HG02938 (cell line): ENCODE data around the gene RPTOR.

ENCODE experiments used
- ATAC-seq: cut with Tn5 transposase; IDR thresholded peaks from one replicate; pipeline ENCODE4 v1.9.1; 2021; ENCODE audit warnings: mild to moderate bottlenecking, moderate library complexity; ENCODE audit not compliant: unreplicated experiment

Gene RPTOR

DNA sequence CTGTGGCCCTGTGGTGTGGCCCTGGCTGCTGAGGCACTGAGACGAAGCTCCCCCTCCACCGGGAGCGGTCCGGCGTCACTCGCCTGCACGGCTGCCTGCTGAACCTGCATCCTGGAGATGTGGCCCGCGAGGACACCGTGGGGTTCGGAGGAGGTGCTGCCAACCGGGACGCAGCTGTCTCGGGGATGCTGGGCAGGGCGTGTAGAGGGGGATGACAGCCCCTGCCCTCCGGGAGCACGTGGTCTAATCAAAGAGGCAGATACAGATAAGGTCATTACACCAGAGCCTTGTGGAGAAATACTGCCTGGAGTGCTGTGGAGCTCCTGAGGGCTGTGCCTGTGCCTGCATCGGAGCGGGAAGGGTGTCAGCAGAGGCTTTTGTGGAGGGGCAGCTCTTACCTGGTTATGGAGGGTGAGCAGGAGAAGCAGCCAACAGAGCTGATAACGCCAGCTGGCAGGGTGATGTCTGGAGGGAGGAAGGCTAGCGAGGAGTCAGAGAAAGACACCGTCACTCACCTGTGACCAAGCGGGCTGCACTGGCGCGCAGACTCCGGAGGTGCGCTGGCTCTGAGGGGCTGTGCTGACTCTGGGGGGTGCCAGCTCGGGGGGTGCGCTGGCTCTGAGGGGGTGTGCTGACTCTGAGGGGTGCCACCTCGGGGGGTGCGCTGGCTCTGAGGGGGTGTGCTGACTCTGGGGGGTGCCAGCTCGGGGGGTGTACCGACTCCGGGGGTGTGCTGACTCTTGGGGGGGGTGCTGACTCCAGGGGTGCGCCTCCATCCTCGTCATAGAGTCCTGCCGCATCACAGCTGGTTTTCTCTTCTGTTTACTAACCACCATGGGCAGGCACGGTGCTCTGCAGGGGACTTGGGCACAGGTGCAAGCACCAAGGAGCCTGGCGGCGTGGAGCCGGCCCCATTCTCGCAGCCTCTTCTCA lies 342.3 kb downstream of the RPTOR start:
- ATAC-seq, result no peak

GRCh38 chr17:80887639-80888175 lies 343.1 kb downstream of the RPTOR start:
- ATAC-seq, result no peak

GRCh38 chr17:80888276-80889160 lies 343.9 kb downstream of the RPTOR start:
- ATAC-seq, result no peak

GRCh38 chr17:80889231-80890195 lies 344.9 kb downstream of the RPTOR start:
- ATAC-seq, result no peak

DNA sequence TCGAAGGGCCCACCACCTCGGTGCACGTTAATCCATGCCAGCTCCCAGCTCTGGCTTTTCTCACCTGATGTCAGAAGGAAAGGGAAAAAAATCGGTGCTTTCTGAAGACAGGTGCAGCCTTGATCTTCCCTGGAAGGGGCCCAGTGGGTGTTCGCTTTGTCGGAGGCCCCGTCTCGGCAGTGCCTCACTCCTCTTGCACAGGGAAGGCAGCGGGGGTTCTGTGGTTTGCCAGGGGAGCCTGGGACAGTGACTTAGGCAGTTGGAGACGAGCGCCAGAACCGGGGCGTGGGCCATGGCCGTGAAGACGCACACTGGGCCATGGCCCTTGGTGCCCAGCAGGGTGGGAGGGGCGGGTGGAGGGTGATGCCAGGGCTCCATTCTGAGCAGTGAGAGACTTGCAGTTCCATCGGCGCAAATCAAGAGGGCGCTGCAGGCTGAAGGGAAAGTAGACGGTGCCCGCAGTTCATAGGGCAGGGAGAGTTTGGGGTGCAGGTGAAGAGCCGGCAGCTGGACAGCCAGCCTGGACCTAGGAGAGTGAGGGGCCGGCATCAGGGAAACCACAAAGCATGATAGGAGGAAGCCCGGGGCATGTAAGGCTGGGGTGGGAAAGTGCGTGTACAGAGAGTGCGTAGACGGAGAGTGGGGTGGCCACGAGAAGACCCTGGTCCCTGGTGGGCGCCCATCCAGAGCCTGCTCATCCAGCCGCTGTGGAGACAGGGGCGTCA lies 345.7 kb downstream of the RPTOR start:
- no peak for ATAC-seq

DNA sequence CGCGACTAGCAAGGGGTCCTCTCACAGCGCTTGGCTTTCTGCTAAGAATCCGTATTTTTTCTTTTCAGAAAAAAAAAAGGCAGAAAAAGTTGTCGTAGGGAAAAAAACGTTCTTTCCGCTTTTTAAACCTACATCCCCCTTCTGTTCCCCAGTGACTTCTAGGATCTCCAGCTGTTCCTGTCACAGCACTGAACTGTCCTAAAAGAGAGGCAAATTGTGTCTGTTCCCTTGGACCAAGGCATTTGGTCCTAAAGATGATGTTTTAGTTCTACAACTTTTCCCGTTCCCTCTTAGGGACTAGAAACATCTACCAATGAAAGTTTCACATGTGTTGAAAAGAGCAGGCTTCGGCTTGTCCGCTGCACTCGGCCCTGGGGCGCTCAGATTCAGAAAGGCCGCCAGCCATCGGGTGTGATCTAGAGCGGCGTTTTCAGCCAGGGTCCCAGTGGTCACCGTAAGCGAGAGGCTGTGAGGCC lies 346.3 kb downstream of the RPTOR start:
- ATAC-seq, result no peak

GRCh38 chr17:80891397-80892018 lies 346.9 kb downstream of the RPTOR start:
- peak; percentile 22 for ATAC-seq

DNA sequence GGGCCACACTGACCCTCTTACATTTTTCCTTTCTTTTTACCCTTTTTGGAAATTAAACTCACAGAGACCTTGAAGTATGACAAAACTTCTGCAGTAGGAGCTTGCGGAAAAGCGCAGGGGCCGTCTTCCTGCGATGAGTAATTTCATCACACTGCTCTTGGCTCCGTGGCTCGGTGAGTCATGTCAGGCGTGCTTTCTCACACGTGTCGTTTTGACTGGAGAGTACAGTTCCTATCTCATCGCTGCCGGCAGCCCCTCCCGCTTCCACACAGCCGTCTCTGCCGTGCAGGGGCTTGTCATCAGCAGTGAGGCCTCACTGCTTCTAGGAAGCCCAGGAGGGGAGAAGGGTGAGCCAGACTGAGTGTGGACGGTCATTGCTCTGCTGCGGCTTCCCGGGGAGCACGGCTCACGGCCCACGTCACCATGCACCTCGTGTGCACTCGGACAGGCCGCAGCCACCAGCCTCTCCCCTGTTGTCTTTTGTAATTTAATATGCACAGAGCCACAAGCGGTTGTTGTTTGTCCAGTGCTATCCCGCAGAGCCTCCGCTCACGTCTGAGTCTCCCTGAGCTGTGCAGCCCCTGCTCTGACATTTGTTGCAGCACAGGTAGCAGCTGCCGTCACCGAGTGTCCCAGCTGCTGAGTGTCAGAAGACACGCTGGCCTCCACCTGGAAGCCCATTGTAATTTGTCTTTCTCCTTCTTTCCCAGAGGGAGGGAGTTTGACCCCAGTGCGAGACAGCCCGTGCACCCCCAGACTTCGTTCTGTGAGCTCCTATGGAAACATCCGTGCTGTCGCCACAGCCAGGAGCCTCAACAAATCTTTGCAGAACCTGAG lies 347.6 kb downstream of the RPTOR start:
- ATAC-seq, result peak; percentile 77

GRCh38 chr17:80892900-80893603 lies 348.4 kb downstream of the RPTOR start:
- ATAC-seq, result no peak

- no peak for ATAC-seq
These were observed 349.2 kb downstream of the RPTOR start for GRCh38 chr17:80893604-80894438.

- no peak for ATAC-seq
These were observed 349.7 kb downstream of the RPTOR start for GRCh38 chr17:80894439-80894721.

GRCh38 chr17:80894726-80895125 lies 350.1 kb downstream of the RPTOR start:
- ATAC-seq, result no peak

- no peak for ATAC-seq
These were observed 350.7 kb downstream of the RPTOR start for GRCh38 chr17:80895366-80895765.

GRCh38 chr17:80898716-80899115 lies 354.1 kb downstream of the RPTOR start:
- no peak for ATAC-seq

- ATAC-seq, result no peak
These were observed 355.0 kb downstream of the RPTOR start for GRCh38 chr17:80899402-80900268.

- no peak for ATAC-seq
These were observed 356.7 kb downstream of the RPTOR start for GRCh38 chr17:80901319-80901718.
